ENCODE data around the gene FAM124A.
A peak's percentile ranks its signal among the peaks of the same experiment; 100 is the strongest.

FAM124A gene

DNA sequence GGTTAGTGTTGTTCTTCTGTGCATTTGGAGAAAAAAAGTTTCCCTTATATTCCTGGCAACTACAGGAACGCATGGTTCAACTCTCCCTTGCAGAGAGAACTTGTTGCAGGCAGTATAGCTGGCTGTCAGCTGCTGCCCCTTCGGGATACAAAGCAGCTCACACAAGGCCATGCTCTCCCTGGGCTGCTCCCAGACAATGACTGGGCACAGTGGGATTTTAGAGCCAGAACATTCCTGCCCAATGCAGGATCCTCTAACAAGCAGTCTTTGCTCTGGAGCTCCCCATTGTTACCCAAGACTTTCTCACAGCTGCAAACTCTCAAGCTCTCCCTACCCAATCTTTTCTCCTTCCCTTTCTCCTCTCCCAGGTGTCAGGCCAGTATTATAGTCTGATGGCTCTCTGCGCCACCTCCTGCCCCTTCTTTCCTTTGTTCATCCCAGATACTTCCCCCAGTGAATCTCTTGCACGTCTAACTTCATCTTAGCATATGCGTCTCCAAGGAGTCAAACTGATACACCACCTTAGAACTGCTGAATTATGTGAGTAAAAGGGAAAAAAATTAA, 89.8 kb downstream of the FAM124A start:
- DNase-seq (ENCODE audit: low spot score): no peak

DNA sequence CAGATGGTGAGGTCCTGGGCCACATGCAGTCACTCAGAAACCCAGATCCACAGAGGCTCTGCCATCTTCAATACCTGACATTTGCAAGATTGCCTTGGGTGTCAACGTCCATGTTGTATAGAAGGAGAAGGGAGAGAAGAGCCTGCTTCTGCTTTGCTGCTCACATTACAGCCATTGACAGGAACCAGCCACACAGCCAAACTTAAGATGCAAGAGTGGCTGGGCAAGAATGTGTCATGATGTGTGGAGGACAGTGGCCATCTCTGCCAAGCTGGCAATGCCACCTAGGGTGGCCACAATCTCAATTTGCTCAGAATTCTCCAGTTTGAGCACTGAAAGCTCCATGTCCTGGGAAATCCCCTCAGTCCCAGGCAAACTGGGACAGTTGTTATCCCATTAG, 91.4 kb downstream of the FAM124A start:
- no peak for DNase-seq (ENCODE audit: low spot score)

DNA sequence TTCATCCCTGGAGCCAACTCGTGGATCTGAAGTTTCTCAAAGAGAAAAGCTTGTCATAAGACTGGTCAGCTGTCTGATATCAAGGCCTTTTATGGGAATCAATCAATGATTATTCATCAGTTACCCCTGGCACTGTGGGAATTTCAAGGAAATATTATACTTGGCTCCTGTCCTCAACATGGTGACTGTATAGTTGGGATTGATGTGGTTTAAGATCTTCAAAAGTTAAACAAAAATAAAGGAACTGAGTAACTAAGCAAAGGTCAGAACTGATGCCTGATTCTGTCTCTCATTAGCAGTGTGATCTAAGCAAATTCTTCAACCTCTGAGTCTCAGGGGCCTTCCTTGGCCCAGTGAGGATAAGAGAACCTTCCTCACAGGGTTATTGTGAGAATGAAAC, 95.1 kb downstream of the FAM124A start:
- DNase-seq (ENCODE audit: low spot score): no peak

DNA sequence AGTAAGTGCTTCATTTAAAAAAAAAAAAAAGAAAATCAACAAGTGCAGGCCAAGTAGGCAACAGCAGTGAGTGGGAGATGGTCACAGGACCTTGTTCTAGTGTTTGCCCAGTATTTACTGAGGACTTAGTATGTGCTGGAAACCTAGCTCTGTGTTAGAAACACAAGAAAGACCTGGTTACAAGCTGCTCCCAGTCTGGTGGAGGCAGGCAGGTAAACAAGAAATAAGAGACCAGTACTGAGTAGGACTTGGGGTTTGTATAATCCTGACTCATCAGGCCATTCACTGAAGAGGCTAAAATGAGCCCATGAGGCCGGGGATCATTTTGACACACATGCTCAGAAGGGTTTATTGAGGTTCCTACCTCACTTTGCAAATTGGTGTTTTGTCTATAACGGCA, 95.8 kb downstream of the FAM124A start:
- no peak for DNase-seq (ENCODE audit: low spot score)

DNA sequence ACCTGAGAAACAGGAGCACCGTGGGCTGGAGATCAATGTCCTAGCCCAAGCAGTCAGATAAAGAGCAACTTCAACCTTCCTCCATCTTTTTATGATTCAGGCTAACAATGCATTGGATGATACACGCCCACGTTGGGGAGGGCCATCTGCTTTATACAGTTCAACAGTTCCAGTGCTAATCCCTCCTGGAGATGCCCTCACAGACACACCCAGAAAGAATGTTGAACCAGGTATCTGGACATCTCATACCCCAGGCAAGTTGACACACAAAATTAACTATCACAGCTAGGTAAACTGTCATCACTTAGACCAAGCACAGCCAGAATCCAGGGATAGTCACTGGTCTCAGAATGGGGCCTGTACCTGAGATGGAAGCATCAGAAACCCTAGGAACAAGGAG, 96.7 kb downstream of the FAM124A start:
- no peak for DNase-seq (ENCODE audit: low spot score)

DNA sequence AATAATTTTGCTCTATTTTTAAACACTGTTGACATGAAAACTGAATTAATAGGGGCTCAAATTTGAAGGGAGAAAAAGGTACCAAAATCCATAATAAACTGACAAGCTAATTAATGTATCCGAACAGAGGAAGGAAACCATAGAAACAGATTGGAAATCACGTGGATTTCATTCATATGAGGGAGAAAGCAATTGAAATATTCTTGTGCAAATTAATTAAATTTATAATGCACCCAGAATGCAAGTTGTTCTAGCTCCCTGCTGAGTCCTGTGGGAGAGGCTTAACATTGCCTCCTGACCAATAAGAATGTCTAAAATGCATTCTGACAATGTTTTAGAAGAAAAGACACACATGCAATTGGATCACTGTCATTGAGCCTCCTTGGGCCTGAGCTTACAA, 99.6 kb downstream of the FAM124A start:
- no peak for DNase-seq (ENCODE audit: low spot score)

DNA sequence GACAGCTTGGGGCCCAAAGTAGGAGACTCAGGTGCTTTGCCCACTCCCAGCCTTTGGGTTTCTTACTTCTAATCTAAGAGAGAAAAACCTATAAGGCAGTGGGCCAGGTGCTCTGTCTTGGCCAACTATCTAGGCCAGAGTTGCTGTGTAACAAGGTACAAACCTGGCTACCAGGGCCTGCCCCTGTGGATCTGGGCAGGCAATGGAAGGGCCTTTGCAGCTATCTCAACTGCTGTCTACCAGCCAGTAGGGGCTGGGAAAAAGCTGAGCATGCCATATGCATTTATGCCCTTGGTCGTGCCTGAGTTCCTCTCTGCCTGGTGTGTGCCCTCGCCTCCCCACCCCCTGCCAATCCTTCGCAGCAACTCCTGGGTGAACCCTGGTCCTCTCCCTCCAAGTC, 100.6 kb downstream of the FAM124A start:
- no peak for DNase-seq (ENCODE audit: low spot score)

DNA sequence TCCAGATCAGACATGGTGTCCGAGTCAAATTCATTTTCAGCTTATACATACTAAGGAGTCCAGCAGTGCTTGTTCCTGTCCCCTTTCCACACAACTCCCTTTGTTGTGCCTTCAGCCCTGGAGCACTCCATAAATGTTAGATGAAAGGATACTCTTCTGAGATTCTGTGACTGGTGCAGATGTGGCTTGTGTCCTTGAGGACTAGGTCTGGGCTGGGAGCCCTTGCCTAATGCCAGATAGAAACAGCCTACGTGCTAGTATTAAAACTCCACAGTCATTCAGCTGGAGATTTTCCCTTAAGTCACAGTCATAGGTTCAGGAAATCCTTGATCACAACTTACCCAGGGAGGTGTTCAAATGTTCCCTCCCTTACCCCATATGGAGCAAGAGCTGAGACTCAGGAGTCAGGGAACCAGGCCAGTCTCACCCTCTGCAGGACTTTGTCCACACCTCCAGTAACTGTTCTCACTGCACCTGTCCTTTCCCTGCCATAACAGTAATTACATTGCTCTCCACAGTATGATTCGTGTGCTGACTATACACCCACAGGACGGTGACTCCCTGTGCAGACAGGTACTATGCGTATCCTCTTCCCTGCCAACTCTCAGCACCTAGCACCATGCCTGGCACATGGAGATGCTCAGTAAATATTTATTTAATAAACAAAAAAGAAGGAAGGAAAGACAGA, 101.8 kb downstream of the FAM124A start:
- no peak for DNase-seq (ENCODE audit: low spot score)

DNA sequence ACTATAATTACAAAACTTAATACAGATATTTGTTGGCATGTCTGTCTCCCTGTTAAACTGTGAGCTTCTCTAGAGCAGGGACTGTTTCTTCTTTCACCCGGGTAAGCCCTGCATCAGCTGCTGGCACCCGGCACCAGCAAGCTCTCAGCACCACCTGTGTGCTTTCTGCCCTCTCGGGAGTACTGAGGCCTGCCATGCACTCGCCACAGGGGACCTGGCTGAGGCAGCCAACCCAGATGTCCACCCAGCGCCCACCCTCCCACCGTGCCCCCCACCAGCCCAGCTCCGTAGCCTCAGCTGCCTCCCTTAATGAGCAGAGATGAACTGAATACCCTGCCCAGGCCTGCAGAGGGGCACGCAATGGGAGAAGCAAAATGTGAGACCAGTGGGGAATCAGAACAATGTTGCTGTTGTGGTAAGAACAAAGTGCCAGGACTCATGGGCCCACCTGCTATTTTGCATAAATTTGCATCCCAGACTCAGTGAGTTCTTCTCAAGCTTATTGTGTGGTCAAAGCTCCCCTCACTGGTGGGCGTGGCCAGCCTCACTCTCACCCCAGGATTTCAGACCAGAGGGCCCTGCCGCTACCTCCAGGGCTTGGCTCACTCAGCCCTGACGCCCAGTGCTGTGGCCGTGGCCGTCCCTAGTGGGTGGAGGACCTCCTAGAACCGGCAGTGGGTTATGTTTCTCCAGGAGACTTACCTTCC, 102.7 kb downstream of the FAM124A start:
- DNase-seq (ENCODE audit: low spot score): peak; percentile 56

DNA sequence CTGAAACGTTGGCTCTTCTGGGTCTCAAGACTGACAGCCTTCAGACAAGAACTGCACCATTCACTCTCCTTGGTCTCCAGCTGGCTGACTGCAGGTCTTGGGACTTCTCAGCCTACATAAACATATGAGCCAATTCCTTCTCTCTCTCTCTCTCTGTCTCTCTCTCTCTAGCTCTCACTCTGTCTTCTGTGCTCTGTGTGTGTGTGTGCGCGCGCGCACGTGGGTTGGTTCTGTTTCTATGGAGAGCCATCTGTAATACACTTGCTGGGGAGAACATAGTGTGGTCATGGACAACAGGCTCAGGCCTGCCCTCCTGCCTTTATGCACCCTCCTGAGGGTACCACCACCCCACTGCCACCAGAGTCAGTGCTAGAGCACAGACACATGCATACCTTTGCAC, 103.6 kb downstream of the FAM124A start:
- DNase-seq (ENCODE audit: low spot score): no peak

DNA sequence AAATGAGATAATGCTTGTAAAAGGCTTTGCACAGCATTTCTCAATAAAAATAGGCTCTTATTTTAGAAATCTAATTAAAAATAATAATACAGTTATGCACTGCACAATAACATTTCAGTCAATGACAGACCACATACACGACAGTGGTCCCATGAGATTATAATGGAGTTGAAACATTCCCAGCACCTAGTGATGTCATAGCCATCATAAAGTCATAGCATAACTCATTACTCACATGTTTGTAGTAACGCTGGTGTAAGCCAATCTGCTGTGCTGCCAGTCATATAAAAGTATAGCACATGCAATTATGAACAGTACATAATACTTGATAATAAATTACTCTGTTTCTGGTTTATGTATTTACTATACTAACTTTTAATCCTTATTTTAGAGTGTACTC, 104.6 kb downstream of the FAM124A start:
- no peak for DNase-seq (ENCODE audit: low spot score)

DNA sequence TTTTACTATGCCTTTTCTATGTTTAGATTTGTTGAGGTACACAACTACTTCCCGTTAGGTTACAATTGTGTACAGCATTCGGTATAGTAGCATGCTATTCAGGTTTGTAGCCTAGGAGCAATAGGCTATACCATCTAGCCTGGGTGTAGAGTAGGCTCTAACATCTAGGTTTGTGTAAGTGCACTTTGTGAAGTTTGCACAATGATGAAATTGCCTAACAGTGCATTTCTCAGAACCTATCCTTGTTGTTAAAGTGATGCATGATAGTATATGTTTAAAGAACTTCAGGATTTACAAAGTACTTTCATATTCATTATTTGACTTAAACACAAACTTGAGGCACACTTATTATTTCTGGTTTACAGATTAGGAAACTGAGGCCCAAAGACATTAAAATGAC, 105.8 kb downstream of the FAM124A start:
- DNase-seq (ENCODE audit: low spot score): no peak

DNA sequence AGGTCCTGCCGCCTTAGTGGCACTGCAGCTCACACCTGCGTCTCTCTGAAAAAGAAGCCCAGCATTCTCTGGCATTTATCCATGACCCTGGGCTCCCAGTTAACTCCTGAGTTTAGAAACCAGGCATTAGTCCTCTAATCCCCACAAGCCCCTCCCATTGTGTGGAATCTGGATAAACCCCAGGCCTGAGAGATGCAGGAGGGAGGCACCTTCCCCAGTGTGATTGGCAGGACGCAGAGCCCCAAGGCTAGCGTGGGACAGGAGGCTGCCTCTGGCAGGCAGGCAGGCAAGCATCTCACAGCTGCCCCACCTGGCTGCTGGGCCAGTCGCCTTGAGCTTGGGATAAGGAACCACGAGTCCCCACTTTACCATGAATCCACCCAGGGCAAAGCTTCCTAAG, 106.3 kb downstream of the FAM124A start:
- DNase-seq (ENCODE audit: low spot score): no peak

DNA sequence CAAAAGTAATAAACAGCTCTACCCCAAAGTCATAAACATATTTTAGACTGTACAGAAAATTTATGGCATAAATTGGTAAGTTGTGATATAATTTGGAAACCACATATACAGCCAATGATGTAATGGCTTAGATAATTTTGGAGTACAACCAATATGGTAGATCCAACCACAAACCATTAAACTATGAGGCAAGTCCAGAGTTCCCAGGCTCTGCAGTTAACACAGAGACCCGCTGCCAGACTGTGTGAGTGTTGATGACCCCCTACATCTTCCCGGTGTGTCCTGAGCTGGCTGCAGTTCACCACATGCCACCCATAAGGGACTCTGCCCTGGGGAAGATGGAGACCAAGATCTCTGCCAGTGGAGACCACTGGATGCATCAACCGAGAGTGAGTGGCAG, 107.4 kb downstream of the FAM124A start:
- no peak for DNase-seq (ENCODE audit: low spot score)

DNA sequence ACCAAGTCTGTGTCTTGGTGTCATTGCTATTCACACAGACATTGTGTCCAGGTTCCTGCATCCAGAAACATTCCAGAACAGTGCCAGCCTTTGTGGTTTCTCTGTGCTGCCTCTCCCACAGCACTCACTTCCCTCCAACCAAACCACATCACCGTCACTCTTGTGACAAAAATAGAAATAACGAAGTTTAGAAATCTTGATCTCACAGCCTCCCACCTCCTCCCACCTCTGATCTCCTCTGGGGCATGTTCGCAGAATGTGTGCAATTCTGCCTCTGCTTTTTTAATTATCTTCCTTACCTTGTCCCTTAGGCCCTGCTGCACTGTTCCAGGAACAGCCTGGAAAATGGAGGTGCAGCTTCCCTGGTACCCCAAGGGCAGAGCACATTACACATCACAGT, 108.6 kb downstream of the FAM124A start:
- DNase-seq (ENCODE audit: low spot score): no peak

DNA sequence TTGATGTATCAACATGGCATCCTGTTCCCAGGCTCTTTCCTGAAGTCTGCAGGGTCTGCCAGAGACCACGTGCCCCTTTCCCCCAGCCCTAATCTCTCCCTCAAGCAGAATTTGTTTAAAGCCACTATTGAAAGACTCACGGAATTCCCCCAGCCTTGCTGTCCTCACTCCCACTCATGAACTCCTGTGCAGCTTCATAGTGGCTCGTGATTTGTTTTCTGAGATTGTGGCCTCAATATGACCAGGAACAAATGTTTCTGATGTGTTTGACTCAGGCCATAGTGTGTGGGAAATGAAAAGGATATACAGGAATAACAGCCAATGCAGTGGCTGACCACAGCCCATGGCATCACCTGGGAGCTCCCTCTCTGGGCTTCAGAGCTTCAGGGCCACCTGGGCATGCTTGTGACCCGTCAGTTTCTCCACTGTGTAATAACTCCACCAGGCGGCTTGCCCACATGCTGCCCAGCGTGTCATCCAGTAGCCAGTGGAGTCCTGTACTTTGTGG, 109.2 kb downstream of the FAM124A start:
- DNase-seq (ENCODE audit: low spot score): no peak

DNA sequence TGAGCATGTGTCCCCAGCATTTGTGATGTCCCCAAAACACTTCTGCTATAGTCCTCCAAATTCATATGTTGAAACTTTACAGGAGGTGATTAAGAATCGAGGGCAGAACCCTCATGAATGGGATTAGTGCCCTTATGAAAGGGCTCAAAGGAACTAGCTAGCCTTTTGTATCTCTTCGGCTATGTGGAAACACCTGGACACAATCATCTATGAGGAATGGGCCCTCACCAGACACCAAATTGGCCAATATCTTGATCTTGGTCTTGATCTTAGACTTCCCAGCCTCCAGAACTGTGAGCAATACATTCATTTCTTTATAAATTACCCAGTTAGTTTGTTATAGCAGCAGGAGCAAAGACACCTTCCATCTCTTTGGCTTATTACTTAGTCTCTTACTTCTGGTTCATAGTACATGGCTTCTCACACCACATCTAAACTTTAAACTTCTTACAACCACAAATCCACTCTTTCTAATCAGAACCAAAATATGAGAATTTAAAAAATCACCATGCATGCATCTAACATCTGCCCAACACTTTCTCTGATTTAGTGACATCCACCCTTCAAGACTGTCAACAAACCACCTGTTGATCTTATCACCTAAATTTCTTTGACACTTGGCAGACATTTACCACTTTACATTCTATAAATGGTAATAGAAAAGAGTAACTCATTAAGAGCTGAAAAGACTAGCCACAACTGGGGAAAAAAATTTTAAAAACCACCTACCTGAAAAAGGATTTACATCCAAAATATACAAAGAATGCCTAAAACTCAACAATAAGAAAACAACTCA, 110.6 kb downstream of the FAM124A start:
- no peak for DNase-seq (ENCODE audit: low spot score)

DNA sequence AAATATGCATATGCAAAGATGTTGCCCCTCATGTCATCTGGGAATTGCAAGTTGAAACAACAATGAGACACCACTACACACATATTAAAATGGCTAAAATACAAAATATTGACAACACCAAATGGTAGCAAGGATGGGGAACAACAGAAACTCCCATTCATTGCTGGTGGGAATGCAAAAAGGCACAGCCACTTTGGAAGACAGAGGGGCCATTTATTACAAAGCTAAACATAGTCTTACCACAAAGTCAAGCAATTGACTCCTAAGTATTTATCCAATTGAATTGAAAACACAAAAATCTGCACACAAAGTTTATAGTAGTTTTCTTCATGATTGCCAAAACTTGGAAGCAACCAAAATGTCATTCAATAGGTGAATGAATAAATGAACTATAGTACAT, 111.2 kb downstream of the FAM124A start:
- DNase-seq (ENCODE audit: low spot score): no peak

DNA sequence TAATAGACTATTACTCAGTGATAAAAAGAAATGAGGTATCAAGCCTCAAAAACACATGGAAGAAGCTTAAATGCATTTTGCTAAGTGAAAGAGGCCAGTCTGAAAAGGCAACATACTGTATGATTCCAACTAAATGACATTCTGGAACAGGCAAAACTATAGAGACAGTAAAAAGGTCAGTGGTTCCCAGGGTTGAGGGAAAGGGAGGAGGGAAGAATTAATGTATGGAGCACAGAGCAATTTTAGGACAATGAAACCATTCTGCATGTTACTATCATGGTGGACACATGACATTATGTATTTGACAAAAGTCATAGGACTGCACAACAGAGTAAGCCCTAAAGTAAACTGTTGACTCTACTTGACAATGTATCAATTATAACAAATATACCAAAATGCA, 111.6 kb downstream of the FAM124A start:
- no peak for DNase-seq (ENCODE audit: low spot score)
